NOMO-1 treated with dmso at 0.1 percent for 144 hours (cell line): ENCODE data around the gene HMCN2.
"Not testable (repeated sequence)": the region's sequence is repeated elsewhere in the genome, so short reads cannot be mapped to it uniquely, and the experiment has no call there.

Experiments used
- DNase-seq: peaks from one replicate; lab custom pipeline; 2025; ENCODE audit not compliant: unreplicated experiment; lab: John Stamatoyannopoulos, UW

Gene HMCN2

GRCh38 chr9:130262771-130263170 lies 2.8 kb upstream of the HMCN2 start:
- no peak for DNase-seq

- DNase-seq = no peak
These were observed 1.8 kb upstream of the HMCN2 start for GRCh38 chr9:130263601-130264413.

- DNase-seq = no peak
These were observed 878 bp upstream of the HMCN2 start for GRCh38 chr9:130264414-130265350.

GRCh38 chr9:130266236-130267098 lies 907 bp downstream of the HMCN2 start:
- DNase-seq = no peak

- DNase-seq = no peak
These were observed 2.4 kb downstream of the HMCN2 start for GRCh38 chr9:130267930-130268329.

GRCh38 chr9:130268521-130269211 lies 3.1 kb downstream of the HMCN2 start:
- peak; percentile 61 for DNase-seq

- no peak for DNase-seq
These were observed 5.9 kb downstream of the HMCN2 start for GRCh38 chr9:130271473-130271872.

- no peak for DNase-seq
These were observed 9.6 kb downstream of the HMCN2 start for GRCh38 chr9:130275156-130275555.

GRCh38 chr9:130276121-130276520 lies 10.6 kb downstream of the HMCN2 start:
- no peak for DNase-seq

- no peak for DNase-seq
These were observed 11.4 kb downstream of the HMCN2 start for GRCh38 chr9:130276955-130277354.

- not testable (repeated sequence) for DNase-seq
These were observed 12.0 kb downstream of the HMCN2 start for GRCh38 chr9:130277525-130277924.

- DNase-seq = no peak
These were observed 18.1 kb downstream of the HMCN2 start for GRCh38 chr9:130283539-130284248.

- DNase-seq = no peak
These were observed 18.7 kb downstream of the HMCN2 start for GRCh38 chr9:130284249-130284625.

- no peak for DNase-seq
These were observed 19.1 kb downstream of the HMCN2 start for GRCh38 chr9:130284690-130285089.

- no peak for DNase-seq
These were observed 19.7 kb downstream of the HMCN2 start for GRCh38 chr9:130285271-130285670.

GRCh38 chr9:130286072-130286770 lies 20.7 kb downstream of the HMCN2 start:
- DNase-seq = no peak

- DNase-seq = no peak
These were observed 21.3 kb downstream of the HMCN2 start for GRCh38 chr9:130286781-130287428.

GRCh38 chr9:130287736-130288135 lies 22.2 kb downstream of the HMCN2 start:
- DNase-seq = no peak

GRCh38 chr9:130288393-130288792 lies 22.8 kb downstream of the HMCN2 start:
- no peak for DNase-seq
